ENCODE data around the gene DUS4L.

DUS4L gene

GRCh38 chr7:107622894-107623293 lies 59.1 kb downstream of the DUS4L start:
- H3K4me3 ChIP-seq (ENCODE audit: control insufficient read depth, low read depth, low read length): no peak overlapping the region
- TF ChIP-seq, protein P1, sequence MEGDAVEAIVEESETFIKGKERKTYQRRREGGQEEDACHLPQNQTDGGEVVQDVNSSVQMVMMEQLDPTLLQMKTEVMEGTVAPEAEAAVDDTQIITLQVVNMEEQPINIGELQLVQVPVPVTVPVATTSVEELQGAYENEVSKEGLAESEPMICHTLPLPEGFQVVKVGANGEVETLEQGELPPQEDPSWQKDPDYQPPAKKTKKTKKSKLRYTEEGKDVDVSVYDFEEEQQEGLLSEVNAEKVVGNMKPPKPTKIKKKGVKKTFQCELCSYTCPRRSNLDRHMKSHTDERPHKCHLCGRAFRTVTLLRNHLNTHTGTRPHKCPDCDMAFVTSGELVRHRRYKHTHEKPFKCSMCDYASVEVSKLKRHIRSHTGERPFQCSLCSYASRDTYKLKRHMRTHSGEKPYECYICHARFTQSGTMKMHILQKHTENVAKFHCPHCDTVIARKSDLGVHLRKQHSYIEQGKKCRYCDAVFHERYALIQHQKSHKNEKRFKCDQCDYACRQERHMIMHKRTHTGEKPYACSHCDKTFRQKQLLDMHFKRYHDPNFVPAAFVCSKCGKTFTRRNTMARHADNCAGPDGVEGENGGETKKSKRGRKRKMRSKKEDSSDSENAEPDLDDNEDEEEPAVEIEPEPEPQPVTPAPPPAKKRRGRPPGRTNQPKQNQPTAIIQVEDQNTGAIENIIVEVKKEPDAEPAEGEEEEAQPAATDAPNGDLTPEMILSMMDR (conservative IDR thresholded peaks at IDR 0.05; ENCODE audit: control insufficient read depth, insufficient read depth, low read depth, low read length): no peak
- no peak for DNase-seq (ENCODE audit: low read depth)

DNA sequence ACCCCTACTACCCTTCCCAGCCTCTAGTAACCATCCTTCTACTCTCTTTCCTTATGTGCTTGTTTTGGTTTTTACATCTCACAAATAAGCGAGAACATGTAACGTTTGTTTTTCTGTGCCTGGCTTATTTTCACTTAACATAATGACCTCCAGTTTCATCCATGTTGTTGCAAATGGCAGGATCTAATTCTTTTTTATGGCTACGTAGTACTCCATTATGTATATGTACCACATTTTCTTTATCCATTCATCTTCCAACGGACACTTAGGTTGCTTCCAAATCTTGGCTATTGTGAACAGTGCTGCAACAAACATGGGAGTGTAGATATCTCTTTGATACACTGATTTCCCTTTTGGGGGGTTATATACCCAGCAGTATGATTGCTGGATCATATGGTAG lies 63.2 kb downstream of the DUS4L start:
- H3K4me3 ChIP-seq (ENCODE audit: control insufficient read depth, low read depth, low read length): no peak overlapping the region
- TF ChIP-seq, protein P1 (conservative IDR thresholded peaks at IDR 0.05; ENCODE audit: control insufficient read depth, insufficient read depth, low read depth, low read length): no peak
- DNase-seq (ENCODE audit: low read depth): no peak

Data from fibroblast of mammary gland (primary cell).